HG02588 (cell line): ENCODE results near the gene CYP27C1.
"Not testable (repeated sequence)": the region's sequence is repeated elsewhere in the genome, so short reads cannot be mapped to it uniquely, and the experiment has no call there.

Experiments used
- ATAC-seq: cut with Tn5 transposase; IDR thresholded peaks from one replicate; pipeline ENCODE4 v1.9.1; 2021; ENCODE audit warnings: mild to moderate bottlenecking, moderate library complexity; ENCODE audit not compliant: unreplicated experiment

The CYP27C1 gene

GRCh38 chr2:127175041-127175721 lies 44.9 kb downstream of the CYP27C1 start:
- ATAC-seq: no peak

DNA sequence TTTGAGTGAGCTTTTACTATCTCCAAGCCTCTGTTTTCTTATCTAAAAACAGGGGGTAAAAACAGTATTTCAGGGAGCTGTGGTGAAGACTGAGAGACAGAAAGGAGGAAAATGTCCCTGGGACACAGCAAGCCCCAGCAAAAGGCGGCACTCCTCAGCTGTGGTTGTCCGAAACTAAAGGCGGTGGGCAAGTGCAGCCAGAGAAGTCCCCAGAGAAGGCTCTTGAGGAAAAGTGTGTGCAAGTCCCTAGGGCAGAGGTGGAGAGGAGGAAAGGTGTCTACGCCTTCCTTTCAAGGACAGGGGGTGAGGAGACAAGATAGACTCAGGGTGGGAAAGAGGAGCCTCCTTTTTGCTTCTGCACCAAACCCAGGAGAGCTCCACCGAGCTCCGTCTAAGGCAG lies 45.5 kb downstream of the CYP27C1 start:
- ATAC-seq: no peak

DNA sequence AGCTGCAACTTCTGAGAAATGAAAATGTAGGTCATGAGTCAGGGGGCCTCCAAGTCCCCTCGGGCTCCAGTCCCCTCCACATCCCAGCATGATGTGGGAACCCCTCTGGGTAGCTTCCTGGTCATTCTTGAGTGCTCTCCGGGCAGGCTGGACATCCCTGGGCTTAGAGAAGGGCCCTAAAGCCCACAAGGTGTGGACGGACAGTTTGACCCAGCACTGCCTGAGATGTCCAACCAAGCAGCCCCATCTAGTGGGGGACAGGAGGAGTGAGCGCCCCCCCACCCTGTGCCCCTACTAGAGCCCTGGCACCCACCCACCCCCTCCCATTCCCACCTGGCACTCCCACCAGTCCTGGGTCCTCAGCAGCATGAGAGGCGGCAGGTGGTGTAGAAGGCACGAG lies 46.0 kb downstream of the CYP27C1 start:
- ATAC-seq: no peak

GRCh38 chr2:127173057-127173456 lies 47.0 kb downstream of the CYP27C1 start:
- no peak for ATAC-seq

GRCh38 chr2:127172306-127172705 lies 47.8 kb downstream of the CYP27C1 start:
- ATAC-seq: no peak

GRCh38 chr2:127170452-127171197 lies 49.5 kb downstream of the CYP27C1 start:
- ATAC-seq: no peak

- no peak for ATAC-seq
Observed at GRCh38 chr2:127170021-127170420, 50.1 kb downstream of the CYP27C1 start.

- ATAC-seq: no peak
Observed at GRCh38 chr2:127169066-127169660, 50.9 kb downstream of the CYP27C1 start.

- ATAC-seq: no peak
Observed at GRCh38 chr2:127166231-127166860, 53.8 kb downstream of the CYP27C1 start.

DNA sequence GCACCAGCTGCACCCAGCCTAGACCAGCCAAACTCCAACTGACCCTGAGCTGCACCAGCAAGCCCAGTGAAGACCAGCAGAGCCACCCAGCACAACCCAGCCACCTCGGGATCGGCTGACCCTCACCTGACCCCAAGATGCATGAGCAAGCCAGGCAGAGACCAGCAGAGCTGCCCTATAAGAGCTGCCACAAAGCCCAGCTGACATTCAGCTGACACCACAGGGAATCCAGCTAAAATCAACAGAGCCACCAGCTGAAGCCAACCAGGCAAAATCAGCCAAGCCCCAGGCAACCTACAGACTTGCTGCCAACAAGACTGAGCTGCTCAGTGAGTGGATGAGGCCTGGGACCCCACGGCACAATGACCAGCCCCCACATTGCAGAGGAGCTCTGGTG lies 54.6 kb downstream of the CYP27C1 start:
- ATAC-seq: no peak

GRCh38 chr2:127164761-127165538 lies 55.1 kb downstream of the CYP27C1 start:
- no peak for ATAC-seq

GRCh38 chr2:127163921-127164320 lies 56.2 kb downstream of the CYP27C1 start:
- ATAC-seq: no peak

DNA sequence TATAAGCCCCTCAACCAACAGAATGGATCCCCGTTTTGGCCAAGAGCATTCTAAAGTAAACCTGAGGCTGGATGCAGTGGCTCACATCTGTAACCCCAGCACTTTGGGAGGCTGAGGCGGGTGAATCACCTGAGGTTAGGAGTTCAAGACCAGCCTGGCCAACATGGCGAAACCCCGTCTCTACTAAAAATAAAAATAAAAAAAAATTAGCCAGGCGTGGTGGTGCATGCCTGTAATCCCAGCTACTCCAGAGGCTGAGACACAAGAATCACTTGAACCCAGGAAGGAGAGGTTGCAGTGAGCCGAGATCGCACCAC lies 57.1 kb downstream of the CYP27C1 start:
- not testable (repeated sequence) for ATAC-seq

GRCh38 chr2:127162261-127163089 lies 57.6 kb downstream of the CYP27C1 start:
- no peak for ATAC-seq

- ATAC-seq: no peak
Observed at GRCh38 chr2:127161176-127162136, 58.6 kb downstream of the CYP27C1 start.

DNA sequence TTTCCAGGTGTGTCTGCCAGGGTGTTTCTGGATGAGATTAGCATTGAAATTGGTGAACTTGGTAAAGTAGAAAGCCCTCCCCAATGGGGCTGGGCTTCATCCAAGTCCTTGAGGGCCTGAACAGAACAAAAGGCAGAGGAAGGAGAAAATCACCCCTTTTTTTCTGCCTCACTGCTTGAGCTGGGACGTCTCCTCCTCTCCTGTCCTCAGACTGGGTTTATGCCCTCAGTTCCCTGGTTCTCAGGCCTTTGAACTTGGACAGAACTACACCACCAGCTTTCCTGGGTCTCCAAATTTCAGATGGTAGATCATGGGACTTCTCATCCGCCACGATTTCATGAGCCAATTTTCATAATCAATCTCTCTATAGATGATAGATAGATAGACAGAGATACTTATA lies 59.4 kb downstream of the CYP27C1 start:
- no peak for ATAC-seq

DNA sequence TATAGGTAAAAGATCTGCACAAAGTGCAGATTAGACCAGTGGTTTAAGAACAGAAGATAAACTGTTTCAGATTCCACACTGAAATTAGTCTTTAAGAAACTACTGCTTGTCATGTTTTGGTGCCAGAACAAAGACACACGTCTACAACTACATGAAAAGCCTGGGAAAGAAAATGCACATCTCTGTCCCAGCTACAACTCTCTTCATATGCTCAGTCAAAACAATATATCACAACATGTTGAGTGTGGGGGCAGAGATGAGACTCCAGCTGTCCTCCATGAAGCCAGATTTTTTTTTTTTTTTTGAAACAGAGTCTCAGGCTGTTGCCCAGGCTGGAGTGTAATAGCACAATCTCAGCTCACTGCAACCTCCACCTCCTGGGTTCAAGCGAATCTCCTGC lies 60.6 kb downstream of the CYP27C1 start:
- ATAC-seq: no peak

- ATAC-seq: no peak
Observed at GRCh38 chr2:127158614-127159290, 61.3 kb downstream of the CYP27C1 start.
